H1 (cell line): ENCODE data around the gene CPNE5. TPM values are rescaled to one million over a fixed set of nuclear protein-coding genes. Genes with fewer than 3 reads are reported as not detected.

Experiments used
- CHD2 ChIP-seq: IDR thresholded peaks from 2 replicates; pipeline ENCODE4 v1.6.1; 2012; ENCODE audit warnings: low read length, improper control_type of control experiment
- KDM5A ChIP-seq: fragments of 200-600 bp; IDR thresholded peaks from 2 replicates; pipeline ENCODE4 v1.7.1; 2012; ENCODE audit warnings: mild to moderate bottlenecking, low read length, inconsistent platforms, mixed read lengths
- MAFK ChIP-seq: IDR thresholded peaks from 2 replicates; pipeline ENCODE4 v1.6.1; 2012; ENCODE audit warnings: low read depth, mild to moderate bottlenecking, improper control_type of control experiment, low read length
- SRF ChIP-seq: IDR thresholded peaks from 2 replicates; pipeline ENCODE4 v1.6.1; 2011; ENCODE audit warnings: mild to moderate bottlenecking, low read depth, low read length, moderate library complexity
- SUZ12 ChIP-seq: fragments of 200-600 bp; sonication (generic); IDR thresholded peaks from 2 replicates; pipeline ENCODE4 v1.6.1; 2012; ENCODE audit warnings: mild to moderate bottlenecking, inconsistent platforms, low read length, moderate library complexity, mixed read lengths
- TEAD4 ChIP-seq: IDR thresholded peaks from 2 replicates; pipeline ENCODE4 v1.6.1; 2012; ENCODE audit warnings: low read depth, low read length, inconsistent platforms, mixed read lengths
- polyA plus RNA-seq, 7 experiments: library from polyadenylated mRNA; depleted of rRNA in 3 of 7; stranded (reverse) in 5 of 7; unstranded in 2 of 7; fragments of >200 nt in 5 of 7; fragments of 200-250 nt in 2 of 7; gene quantifications; 1 replicate in 5 of 7; 2 replicates in 1 of 7; 4 replicates in 1 of 7; pipeline versions ENCODE4 v1.2.1 to v1.2.3, GENCODE V29; 2011 to 2013; ENCODE audit warnings: missing spikeins in 2 of 7, mixed read lengths in 2 of 7
- total RNA-seq: library from RNA; stranded (reverse); fragmentation: NEBNext Ultra II Directional; extraction: Animal tissue kit (Norgen Biotek cat#: 25700); gene quantifications from 2 replicates; pipeline ENCODE4 v1.2.1, GENCODE V29; 2021
- TF ChIP-seq, protein P1 (sequence below): fragments of 300-600 bp; sonication (generic); IDR thresholded peaks from 2 replicates; pipeline ENCODE4 v1.7.1; 2012; ENCODE audit warnings: low read length, moderate library complexity, mild to moderate bottlenecking, inconsistent platforms; ENCODE audit not compliant: insufficient replicate concordance

CPNE5 gene
- total and polyA plus RNA-seq, 2 of the 8 experiments (the other 6 are each of a cell fraction or from before 2014, with no cell fraction given) = 0.88 to 1.8 TPM

DNA sequence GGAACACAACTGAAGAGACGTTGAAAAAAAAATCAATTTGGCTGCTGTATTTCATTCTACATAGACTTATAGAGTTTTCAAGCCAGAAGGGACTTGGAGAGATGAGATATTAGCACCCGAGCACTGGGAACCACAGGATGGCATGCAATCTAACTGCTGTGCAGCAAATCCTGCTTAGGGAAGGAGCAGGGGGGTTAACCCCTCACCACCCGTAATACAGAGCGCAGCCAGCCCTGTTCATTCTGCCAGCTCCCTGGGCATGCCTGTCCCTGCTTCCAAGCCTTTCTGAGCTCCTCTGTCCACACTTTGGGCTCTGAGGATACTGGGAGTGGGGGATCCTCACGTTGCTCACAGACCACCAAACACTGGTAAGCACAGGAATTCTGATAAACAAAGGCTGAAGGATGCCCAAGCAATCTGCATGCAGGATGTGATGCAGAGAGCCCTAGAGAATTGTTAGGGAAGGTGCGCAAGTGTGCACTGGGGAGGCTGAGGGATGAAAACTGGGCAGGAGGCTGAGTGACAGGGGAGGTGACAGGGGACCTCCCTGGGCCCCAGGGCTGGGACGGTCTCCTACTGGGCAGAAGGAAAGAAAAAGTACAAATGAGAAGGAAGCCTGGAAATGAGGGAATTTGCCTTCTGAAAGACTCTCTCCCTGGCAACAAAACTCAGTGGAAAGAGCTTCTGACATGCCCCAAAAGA lies 34.0 kb downstream of the CPNE5 start (continued):
- TF ChIP-seq, protein P1, sequence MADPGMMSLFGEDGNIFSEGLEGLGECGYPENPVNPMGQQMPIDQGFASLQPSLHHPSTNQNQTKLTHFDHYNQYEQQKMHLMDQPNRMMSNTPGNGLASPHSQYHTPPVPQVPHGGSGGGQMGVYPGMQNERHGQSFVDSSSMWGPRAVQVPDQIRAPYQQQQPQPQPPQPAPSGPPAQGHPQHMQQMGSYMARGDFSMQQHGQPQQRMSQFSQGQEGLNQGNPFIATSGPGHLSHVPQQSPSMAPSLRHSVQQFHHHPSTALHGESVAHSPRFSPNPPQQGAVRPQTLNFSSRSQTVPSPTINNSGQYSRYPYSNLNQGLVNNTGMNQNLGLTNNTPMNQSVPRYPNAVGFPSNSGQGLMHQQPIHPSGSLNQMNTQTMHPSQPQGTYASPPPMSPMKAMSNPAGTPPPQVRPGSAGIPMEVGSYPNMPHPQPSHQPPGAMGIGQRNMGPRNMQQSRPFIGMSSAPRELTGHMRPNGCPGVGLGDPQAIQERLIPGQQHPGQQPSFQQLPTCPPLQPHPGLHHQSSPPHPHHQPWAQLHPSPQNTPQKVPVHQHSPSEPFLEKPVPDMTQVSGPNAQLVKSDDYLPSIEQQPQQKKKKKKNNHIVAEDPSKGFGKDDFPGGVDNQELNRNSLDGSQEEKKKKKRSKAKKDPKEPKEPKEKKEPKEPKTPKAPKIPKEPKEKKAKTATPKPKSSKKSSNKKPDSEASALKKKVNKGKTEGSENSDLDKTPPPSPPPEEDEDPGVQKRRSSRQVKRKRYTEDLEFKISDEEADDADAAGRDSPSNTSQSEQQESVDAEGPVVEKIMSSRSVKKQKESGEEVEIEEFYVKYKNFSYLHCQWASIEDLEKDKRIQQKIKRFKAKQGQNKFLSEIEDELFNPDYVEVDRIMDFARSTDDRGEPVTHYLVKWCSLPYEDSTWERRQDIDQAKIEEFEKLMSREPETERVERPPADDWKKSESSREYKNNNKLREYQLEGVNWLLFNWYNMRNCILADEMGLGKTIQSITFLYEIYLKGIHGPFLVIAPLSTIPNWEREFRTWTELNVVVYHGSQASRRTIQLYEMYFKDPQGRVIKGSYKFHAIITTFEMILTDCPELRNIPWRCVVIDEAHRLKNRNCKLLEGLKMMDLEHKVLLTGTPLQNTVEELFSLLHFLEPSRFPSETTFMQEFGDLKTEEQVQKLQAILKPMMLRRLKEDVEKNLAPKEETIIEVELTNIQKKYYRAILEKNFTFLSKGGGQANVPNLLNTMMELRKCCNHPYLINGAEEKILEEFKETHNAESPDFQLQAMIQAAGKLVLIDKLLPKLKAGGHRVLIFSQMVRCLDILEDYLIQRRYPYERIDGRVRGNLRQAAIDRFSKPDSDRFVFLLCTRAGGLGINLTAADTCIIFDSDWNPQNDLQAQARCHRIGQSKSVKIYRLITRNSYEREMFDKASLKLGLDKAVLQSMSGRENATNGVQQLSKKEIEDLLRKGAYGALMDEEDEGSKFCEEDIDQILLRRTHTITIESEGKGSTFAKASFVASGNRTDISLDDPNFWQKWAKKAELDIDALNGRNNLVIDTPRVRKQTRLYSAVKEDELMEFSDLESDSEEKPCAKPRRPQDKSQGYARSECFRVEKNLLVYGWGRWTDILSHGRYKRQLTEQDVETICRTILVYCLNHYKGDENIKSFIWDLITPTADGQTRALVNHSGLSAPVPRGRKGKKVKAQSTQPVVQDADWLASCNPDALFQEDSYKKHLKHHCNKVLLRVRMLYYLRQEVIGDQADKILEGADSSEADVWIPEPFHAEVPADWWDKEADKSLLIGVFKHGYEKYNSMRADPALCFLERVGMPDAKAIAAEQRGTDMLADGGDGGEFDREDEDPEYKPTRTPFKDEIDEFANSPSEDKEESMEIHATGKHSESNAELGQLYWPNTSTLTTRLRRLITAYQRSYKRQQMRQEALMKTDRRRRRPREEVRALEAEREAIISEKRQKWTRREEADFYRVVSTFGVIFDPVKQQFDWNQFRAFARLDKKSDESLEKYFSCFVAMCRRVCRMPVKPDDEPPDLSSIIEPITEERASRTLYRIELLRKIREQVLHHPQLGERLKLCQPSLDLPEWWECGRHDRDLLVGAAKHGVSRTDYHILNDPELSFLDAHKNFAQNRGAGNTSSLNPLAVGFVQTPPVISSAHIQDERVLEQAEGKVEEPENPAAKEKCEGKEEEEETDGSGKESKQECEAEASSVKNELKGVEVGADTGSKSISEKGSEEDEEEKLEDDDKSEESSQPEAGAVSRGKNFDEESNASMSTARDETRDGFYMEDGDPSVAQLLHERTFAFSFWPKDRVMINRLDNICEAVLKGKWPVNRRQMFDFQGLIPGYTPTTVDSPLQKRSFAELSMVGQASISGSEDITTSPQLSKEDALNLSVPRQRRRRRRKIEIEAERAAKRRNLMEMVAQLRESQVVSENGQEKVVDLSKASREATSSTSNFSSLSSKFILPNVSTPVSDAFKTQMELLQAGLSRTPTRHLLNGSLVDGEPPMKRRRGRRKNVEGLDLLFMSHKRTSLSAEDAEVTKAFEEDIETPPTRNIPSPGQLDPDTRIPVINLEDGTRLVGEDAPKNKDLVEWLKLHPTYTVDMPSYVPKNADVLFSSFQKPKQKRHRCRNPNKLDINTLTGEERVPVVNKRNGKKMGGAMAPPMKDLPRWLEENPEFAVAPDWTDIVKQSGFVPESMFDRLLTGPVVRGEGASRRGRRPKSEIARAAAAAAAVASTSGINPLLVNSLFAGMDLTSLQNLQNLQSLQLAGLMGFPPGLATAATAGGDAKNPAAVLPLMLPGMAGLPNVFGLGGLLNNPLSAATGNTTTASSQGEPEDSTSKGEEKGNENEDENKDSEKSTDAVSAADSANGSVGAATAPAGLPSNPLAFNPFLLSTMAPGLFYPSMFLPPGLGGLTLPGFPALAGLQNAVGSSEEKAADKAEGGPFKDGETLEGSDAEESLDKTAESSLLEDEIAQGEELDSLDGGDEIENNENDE = no peak
- TF ChIP-seq SRF = no peak
- TF ChIP-seq CHD2 = no peak
- TF ChIP-seq KDM5A = no peak
- TF ChIP-seq MAFK = no peak
- no peak for TF ChIP-seq SUZ12
- TF ChIP-seq TEAD4 = no peak
